GM23338 (cell line): ENCODE measurements around the gene NOTCH1. TPM values are rescaled to one million over a fixed set of nuclear protein-coding genes. Genes with fewer than 3 reads are reported as not detected.

Experiments
- ATAC-seq: fragments of 200-7000 bp; cut with Tn5 transposase; 3 replicates; pipeline ENCODE4 v1.9.1; 2020
- DNase-seq: peaks from one replicate; pipeline ENCODE4 v3.0.0-alpha.2; 2015; ENCODE audit warnings: low spot score
- H2AFZ ChIP-seq: fragments of 200-600 bp; sonication (generic); 2 replicates; pipeline ENCODE4 v1.8.0; 2016; ENCODE audit warnings: antibody characterized with exemption, mild to moderate bottlenecking, moderate library complexity
- H3F3A ChIP-seq: fragments of 200-600 bp; sonication (generic); replicated peaks from 2 replicates; pipeline ENCODE4 v1.8.0; 2017; ENCODE audit warnings: antibody characterized with exemption, mixed run types, low read depth
- H3K27ac ChIP-seq: fragments of 200-600 bp; sonication (generic); 2 replicates; pipeline ENCODE4 v1.6.1; 2016; ENCODE audit warnings: low read depth
- H3K27me3 ChIP-seq: fragments of 200-600 bp; sonication (generic); 2 replicates; pipeline ENCODE4 v1.8.0; 2016; ENCODE audit warnings: mild to moderate bottlenecking, mixed run types, moderate library complexity; ENCODE audit not compliant: insufficient read depth
- H3K36me3 ChIP-seq: fragments of 200-600 bp; sonication (generic); 2 replicates; pipeline ENCODE4 v1.8.0; 2016; ENCODE audit warnings: mild to moderate bottlenecking; ENCODE audit not compliant: insufficient read depth
- H3K4me1 ChIP-seq: fragments of 200-600 bp; sonication (generic); 2 replicates; pipeline ENCODE4 v1.8.0; 2016; ENCODE audit warnings: mild to moderate bottlenecking, moderate library complexity; ENCODE audit not compliant: insufficient read depth
- H3K4me2 ChIP-seq: fragments of 200-600 bp; sonication (generic); 2 replicates; pipeline ENCODE4 v1.7.1; 2017; ENCODE audit warnings: mixed run types
- H3K4me3 ChIP-seq: fragments of 200-600 bp; sonication (generic); 2 replicates; pipeline ENCODE4 v1.6.1; 2016; ENCODE audit warnings: mixed run types
- H3K79me2 ChIP-seq: fragments of 200-600 bp; sonication (generic); replicated peaks from 2 replicates; pipeline ENCODE4 v1.8.0; 2017; ENCODE audit warnings: mild to moderate bottlenecking; ENCODE audit not compliant: insufficient read depth
- H3K9me2 ChIP-seq: fragments of 200-600 bp; sonication (generic); 2 replicates; pipeline ENCODE4 v1.8.0; 2017; ENCODE audit not compliant: insufficient read depth
- H4K20me1 ChIP-seq: fragments of 200-600 bp; sonication (generic); replicated peaks from 2 replicates; pipeline ENCODE4 v1.8.0; 2017; ENCODE audit warnings: mild to moderate bottlenecking; ENCODE audit not compliant: insufficient read depth
- H3K27ac Mint-ChIP-seq: 2 replicates; pipeline ENCODE4 v1.8.0; 2020; ENCODE audit warnings: inconsistent platforms, mild to moderate bottlenecking, moderate library complexity, mixed read lengths
- H3K27me3 Mint-ChIP-seq: 3 replicates; pipeline ENCODE4 v1.8.0; 2022; ENCODE audit warnings: low read depth, mild to moderate bottlenecking, moderate library complexity, mixed read lengths, inconsistent platforms; ENCODE audit not compliant: insufficient read depth, poor library complexity
- H3K36me3 Mint-ChIP-seq: 3 replicates; pipeline ENCODE4 v1.8.0; 2021; ENCODE audit warnings: low read depth, mild to moderate bottlenecking, inconsistent platforms, moderate library complexity, mixed read lengths
- H3K4me1 Mint-ChIP-seq: 3 replicates; pipeline ENCODE4 v1.8.0; 2020; ENCODE audit warnings: mild to moderate bottlenecking, inconsistent platforms, mixed read lengths
- H3K4me3 Mint-ChIP-seq: 3 replicates; pipeline ENCODE4 v1.8.0; 2021; ENCODE audit warnings: moderate library complexity, mild to moderate bottlenecking, inconsistent platforms, mixed read lengths
- H3K9me3 Mint-ChIP-seq: 3 replicates; pipeline ENCODE4 v1.8.0; 2020; ENCODE audit warnings: moderate library complexity, mild to moderate bottlenecking, inconsistent platforms, mixed read lengths
- CREB1 ChIP-seq: fragments of 250-450 bp; sonication (Bioruptor Pico); IDR thresholded peaks from 2 replicates; pipeline ENCODE4 v1.5.0; 2020; ENCODE audit warnings: low read depth, mild to moderate bottlenecking, moderate library complexity
- ETS1 ChIP-seq: IDR thresholded peaks from 2 replicates; pipeline ENCODE4 v1.6.1; 2016; ENCODE audit warnings: antibody characterized with exemption
- EZH2 ChIP-seq: fragments of 200-600 bp; sonication (generic); IDR thresholded peaks from one replicate; pipeline ENCODE4 v1.8.0; 2017; ENCODE audit warnings: antibody characterized with exemption, mild to moderate bottlenecking, low read depth; ENCODE audit not compliant: unreplicated experiment
- JUNB ChIP-seq: IDR thresholded peaks from one replicate; pipeline ENCODE4 v1.6.1; 2016; ENCODE audit warnings: antibody characterized with exemption; ENCODE audit not compliant: unreplicated experiment
- NANOG ChIP-seq: IDR thresholded peaks from 2 replicates; pipeline ENCODE4 v1.6.1; 2016; ENCODE audit warnings: antibody characterized with exemption, borderline replicate concordance
- POLR2AphosphoS5 ChIP-seq: IDR thresholded peaks from 2 replicates; pipeline ENCODE4 v1.6.1; 2016; ENCODE audit warnings: antibody characterized with exemption, low read depth
- REST ChIP-seq: IDR thresholded peaks from one replicate; pipeline ENCODE4 v1.6.1; 2018; ENCODE audit warnings: antibody characterized with exemption; ENCODE audit not compliant: unreplicated experiment
- STAT1 ChIP-seq: IDR thresholded peaks from one replicate; pipeline ENCODE4 v1.6.1; 2016; ENCODE audit warnings: antibody characterized with exemption; ENCODE audit not compliant: unreplicated experiment
- ZNF114 ChIP-seq: fragments of 250-450 bp; sonication (Bioruptor Pico); IDR thresholded peaks from 2 replicates; pipeline ENCODE4 v1.5.0; 2020; ENCODE audit warnings: mild to moderate bottlenecking, moderate library complexity
- ZNF331 ChIP-seq: fragments of 250-450 bp; sonication (Bioruptor Pico); IDR thresholded peaks from 2 replicates; pipeline ENCODE4 v1.5.0; 2020; ENCODE audit warnings: low read depth, mild to moderate bottlenecking, moderate library complexity
- ZNF462 ChIP-seq: fragments of 250-450 bp; sonication (Bioruptor Pico); IDR thresholded peaks from 2 replicates; pipeline ENCODE4 v1.5.0; 2020; ENCODE audit warnings: mild to moderate bottlenecking, moderate library complexity
- polyA plus RNA-seq: library from polyadenylated mRNA; unstranded; fragments of >200 nt; fragmentation: Nextera tagmentation; extraction: Ambion mirVana; gene quantifications from 2 replicates; pipeline ENCODE4 v1.2.1, GENCODE V29; 2016
- total RNA-seq: library from RNA; depleted of rRNA; stranded (reverse); fragments of >200 nt; shearing (Covaris generic); gene quantifications from 2 replicates; pipeline ENCODE4 v1.2.3, GENCODE V29; 2014

The NOTCH1 gene
- total and polyA plus RNA-seq, 2 experiments from 2014 or later: 9.9 to 97.2 TPM

DNA sequence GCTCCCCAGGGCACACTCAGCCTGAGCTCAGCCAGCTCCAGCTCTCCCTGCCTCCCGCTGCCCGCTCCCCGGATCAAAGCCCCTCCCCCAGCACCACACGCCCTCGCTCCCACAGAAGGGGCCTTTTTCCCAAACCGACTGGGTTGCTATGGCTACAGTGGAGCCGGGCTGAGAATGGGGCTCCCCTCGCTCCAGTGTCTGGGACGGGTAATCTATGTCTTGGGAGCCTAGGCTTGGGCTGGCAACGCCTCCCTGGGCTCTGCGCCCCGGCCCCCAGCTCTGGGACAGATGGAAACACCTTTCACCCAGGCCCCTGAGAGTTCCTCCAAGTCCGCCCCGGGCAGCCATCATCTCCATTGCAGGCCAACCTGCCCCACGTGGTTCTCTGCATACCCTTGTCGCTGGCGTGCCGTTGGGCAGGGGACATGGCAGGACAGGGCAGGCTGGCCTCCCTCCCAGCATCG lies 29.6 kb downstream of the NOTCH1 start:
- Mint-ChIP-seq H3K27me3 (peaks cover 2% of the 10 kb centered on the region), H3K4me3 (no peak overlapping the region), H3K9me3 (no peaks in the 10 kb centered on the region), H3K27ac (no peak overlapping the region), H3K36me3 (peaks cover 25% of the 10 kb centered on the region; the same call in 2 of the 3 replicates), H3K4me1 (no peaks in the 10 kb centered on the region)
- Histone ChIP-seq H3K27me3 (no peaks in the 10 kb centered on the region), H3F3A (0 out of 2 replicates have a peak, but pooled peaks cover 2% of the 10 kb centered on the region), H3K4me3 (no peak overlapping the region), H3K9me2 (no peaks in the 10 kb centered on the region), H3K27ac (no peak overlapping the region), H3K79me2 (no peaks in the 10 kb centered on the region), H3K4me2 (no peak overlapping the region), H3K36me3 (peaks cover 7% of the 10 kb centered on the region; the same call in 1 of the 2 replicates), H3K4me1 (no peaks in the 10 kb centered on the region), H2AFZ (no peak overlapping the region), H4K20me1 (no peaks in the 10 kb centered on the region; the same call in 1 of the 2 replicates)
- no peak for ATAC-seq
- no peak for DNase-seq
- no peak for TF ChIP-seq STAT1
- TF ChIP-seq POLR2AphosphoS5: no peak
- no peak for TF ChIP-seq EZH2
- TF ChIP-seq CREB1 (CRISPR knock-in tag): no peak
- TF ChIP-seq REST: no peak
- no peak for TF ChIP-seq NANOG
- TF ChIP-seq ZNF331 (CRISPR knock-in tag): no peak

GRCh38 chr9:136515276-136515675 lies 30.6 kb downstream of the NOTCH1 start:
- H3K36me3 ChIP-seq: peaks cover 7% of the 10 kb centered on the region; the same call in 1 of the 2 replicates
- H3K4me3 Mint-ChIP-seq: no peak overlapping the region
- peaks cover 29% of the 10 kb centered on the region; the same call in 2 of the 3 replicates for H3K36me3 Mint-ChIP-seq
- H3K4me3 ChIP-seq: no peak overlapping the region
- H3K4me1 Mint-ChIP-seq: no peaks in the 10 kb centered on the region
- no peaks in the 10 kb centered on the region for H3K9me2 ChIP-seq
- H3K27ac ChIP-seq: no peak overlapping the region
- H3K9me3 Mint-ChIP-seq: no peaks in the 10 kb centered on the region
- H4K20me1 ChIP-seq: no peaks in the 10 kb centered on the region; the same call in 1 of the 2 replicates
- DNase-seq (no peak), ATAC-seq (no peak)
- H2AFZ ChIP-seq: no peak overlapping the region
- no peaks in the 10 kb centered on the region for H3K79me2 ChIP-seq
- H3K27me3 Mint-ChIP-seq: peaks cover 4% of the 10 kb centered on the region
- no peaks in the 10 kb centered on the region for H3K4me1 ChIP-seq
- H3F3A ChIP-seq: 0 out of 2 replicates have a peak, but pooled peaks cover 2% of the 10 kb centered on the region
- H3K27ac Mint-ChIP-seq: no peak overlapping the region
- no peak overlapping the region for H3K4me2 ChIP-seq
- no peaks in the 10 kb centered on the region for H3K27me3 ChIP-seq
- TF ChIP-seq ETS1 (no peak), NANOG (no peak), CREB1 (CRISPR knock-in tag) (no peak), EZH2 (no peak), JUNB (no peak), ZNF462 (CRISPR knock-in tag) (no peak), ZNF114 (CRISPR knock-in tag) (no peak)
